OCI-LY7 (cell line): Measurements from ENCODE around the gene INSYN2B. TPM values are rescaled to one million over a fixed set of nuclear protein-coding genes. Genes with fewer than 3 reads are reported as not detected.

Source experiments
- BruUV-seq: library from RNA; stranded (reverse); fragments of 400-500 nt; replicated peaks from 2 replicates; lab custom pipeline; 2021; lab: Mats Ljungman, UMichigan
- CTCF ChIA-PET: fragments of 300-600 bp; sonication (Branson Sonifier 250); formaldehyde crosslinking; loops from one replicate; lab custom pipeline; 2022; ENCODE audit warnings: antibody characterized with exemption; ENCODE audit not compliant: unreplicated experiment; lab: Charles Lee
- POLR2A ChIA-PET: fragments of 300-600 bp; sonication (Branson Sonifier 250); formaldehyde crosslinking; loops from one replicate; lab custom pipeline; 2022; ENCODE audit warnings: antibody characterized with exemption; lab: Charles Lee
- DNase-seq: peaks from one replicate; pipeline ENCODE4 v3.0.0-alpha.2; 2015; ENCODE audit warnings: low spot score
- H2AFZ ChIP-seq: fragments of 200-600 bp; sonication (generic), shearing (Covaris generic); 2 replicates; pipeline ENCODE4 v1.6.1; 2014; ENCODE audit warnings: mild to moderate bottlenecking, antibody characterized with exemption, low read length, moderate library complexity
- H3K27ac ChIP-seq: fragments of 200-600 bp; sonication (generic); 2 replicates; pipeline ENCODE4 v1.5.1; 2014; ENCODE audit warnings: mixed run types, low read depth, mild to moderate bottlenecking, moderate library complexity, low read length, inconsistent platforms; ENCODE audit not compliant: poor library complexity, severe bottlenecking
- H3K36me3 ChIP-seq: fragments of 200-600 bp; sonication (generic); 2 replicates; pipeline ENCODE4 v1.6.1; 2014; ENCODE audit warnings: mild to moderate bottlenecking, antibody characterized with exemption, low read length, moderate library complexity, mixed read lengths; ENCODE audit not compliant: insufficient read depth
- H3K4me1 ChIP-seq: fragments of 200-600 bp; sonication (generic); 2 replicates; pipeline ENCODE4 v1.5.1; 2014; ENCODE audit warnings: mild to moderate bottlenecking, low read length; ENCODE audit not compliant: insufficient read depth, poor library complexity, severe bottlenecking
- H3K4me2 ChIP-seq: fragments of 200-600 bp; sonication (generic); 2 replicates; pipeline ENCODE4 v1.6.1; 2014; ENCODE audit warnings: mild to moderate bottlenecking, low read length
- H3K4me3 ChIP-seq: fragments of 200-600 bp; sonication (generic); 2 replicates; pipeline ENCODE4 v1.5.1; 2014; ENCODE audit warnings: mild to moderate bottlenecking, low read depth, low read length; ENCODE audit not compliant: poor library complexity, severe bottlenecking
- H3K79me2 ChIP-seq: fragments of 200-600 bp; sonication (generic); 2 replicates; pipeline ENCODE4 v1.6.1; 2016; ENCODE audit warnings: low read depth, mild to moderate bottlenecking, low read length, moderate library complexity, mixed read lengths; ENCODE audit not compliant: insufficient read depth
- H3K9me2 ChIP-seq: fragments of 200-600 bp; sonication (generic); 2 replicates; pipeline ENCODE4 v1.6.1; 2016; ENCODE audit warnings: mild to moderate bottlenecking, low read length, mixed read lengths; ENCODE audit not compliant: insufficient read depth
- H3K9me3 ChIP-seq: fragments of 200-600 bp; sonication (generic); 2 replicates; pipeline ENCODE4 v1.6.1; 2014; ENCODE audit warnings: mild to moderate bottlenecking, mixed run types, low read length, mixed read lengths
- H4K20me1 ChIP-seq: fragments of 200-600 bp; sonication (generic); 2 replicates; pipeline ENCODE4 v1.6.1; 2014; ENCODE audit warnings: mild to moderate bottlenecking, antibody characterized with exemption, low read length, moderate library complexity, mixed read lengths; ENCODE audit not compliant: insufficient read depth
- EZH2phosphoT487 ChIP-seq: fragments of 200-600 bp; sonication (generic); IDR thresholded peaks from 2 replicates; pipeline ENCODE4 v1.6.1; 2018; ENCODE audit warnings: low read depth, borderline replicate concordance, mild to moderate bottlenecking, mixed run types, antibody characterized with exemption, low read length, moderate library complexity, mixed read lengths
- intact Hi-C: fragments of 100-400 bp; cut with micrococcal nuclease; formaldehyde crosslinking; loops from one replicate; pipeline ENCODE4 v1.10.0; 2022; ENCODE audit not compliant: unreplicated experiment
- total RNA-seq, 2 experiments: library from RNA; depleted of rRNA in 1 of 2; stranded (reverse); fragments of >200 nt in 1 of 2; shearing (Covaris generic) in 1 of 2; gene quantifications; 2 replicates each; pipeline ENCODE4 v1.2.3, GENCODE V29; 2014 to 2022
- TF ChIP-seq, protein P1 (sequence below): fragments of 200-600 bp; sonication (generic); conservative IDR thresholded peaks from 2 replicates; pipeline ENCODE4 v1.5.1; 2014; ENCODE audit warnings: mild to moderate bottlenecking, antibody characterized with exemption, low read length, moderate library complexity, mixed read lengths

The INSYN2B gene
- total RNA-seq, 2 experiments from 2014 or later, result not detected

DNA sequence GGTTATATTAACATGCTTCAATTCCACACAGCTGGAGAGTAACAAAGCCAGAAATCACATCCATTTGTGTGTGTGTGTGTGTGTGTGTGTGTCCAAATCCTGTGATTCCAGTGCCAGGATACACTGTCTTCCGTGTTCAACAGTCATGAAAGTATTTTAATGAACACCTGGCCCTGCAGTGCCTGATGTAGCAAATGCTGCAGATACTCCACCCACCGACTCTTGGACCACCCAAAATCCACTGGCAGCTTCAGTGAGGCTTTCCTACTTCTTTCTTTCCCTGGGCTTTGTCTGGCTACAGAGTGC, 13.1 kb upstream of the INSYN2B start:
- Histone ChIP-seq H3K27ac (no peak overlapping the region), H3K79me2 (no peaks in the 10 kb centered on the region), H3K9me2 (no peaks in the 10 kb centered on the region), H3K4me3 (no peak overlapping the region), H2AFZ (no peak overlapping the region), H3K4me1 (peaks cover 3% of the 10 kb centered on the region), H4K20me1 (no peaks in the 10 kb centered on the region), H3K9me3 (no peaks in the 10 kb centered on the region), H3K4me2 (no peak overlapping the region), H3K36me3 (peaks cover 74% of the 10 kb centered on the region)
- no TSS peak for BruUV-seq
- CTCF ChIA-PET, result no interaction called here
- DNase-seq, result no peak
- TF ChIP-seq, protein P1, sequence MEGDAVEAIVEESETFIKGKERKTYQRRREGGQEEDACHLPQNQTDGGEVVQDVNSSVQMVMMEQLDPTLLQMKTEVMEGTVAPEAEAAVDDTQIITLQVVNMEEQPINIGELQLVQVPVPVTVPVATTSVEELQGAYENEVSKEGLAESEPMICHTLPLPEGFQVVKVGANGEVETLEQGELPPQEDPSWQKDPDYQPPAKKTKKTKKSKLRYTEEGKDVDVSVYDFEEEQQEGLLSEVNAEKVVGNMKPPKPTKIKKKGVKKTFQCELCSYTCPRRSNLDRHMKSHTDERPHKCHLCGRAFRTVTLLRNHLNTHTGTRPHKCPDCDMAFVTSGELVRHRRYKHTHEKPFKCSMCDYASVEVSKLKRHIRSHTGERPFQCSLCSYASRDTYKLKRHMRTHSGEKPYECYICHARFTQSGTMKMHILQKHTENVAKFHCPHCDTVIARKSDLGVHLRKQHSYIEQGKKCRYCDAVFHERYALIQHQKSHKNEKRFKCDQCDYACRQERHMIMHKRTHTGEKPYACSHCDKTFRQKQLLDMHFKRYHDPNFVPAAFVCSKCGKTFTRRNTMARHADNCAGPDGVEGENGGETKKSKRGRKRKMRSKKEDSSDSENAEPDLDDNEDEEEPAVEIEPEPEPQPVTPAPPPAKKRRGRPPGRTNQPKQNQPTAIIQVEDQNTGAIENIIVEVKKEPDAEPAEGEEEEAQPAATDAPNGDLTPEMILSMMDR, result no peak
- no peak for TF ChIP-seq EZH2phosphoT487
- intact Hi-C loops, result no loop called here
- POLR2A ChIA-PET, result no interaction called here

- no peak overlapping the region for H3K27ac ChIP-seq
Measured at GRCh38 chr5:169992789-169993484, 12.6 kb upstream of the INSYN2B start.

More at GRCh38 chr5:169992789-169993484, 12.6 kb upstream of the INSYN2B start:
- POLR2A ChIA-PET, result no interaction called here
- Histone ChIP-seq H3K4me3 (no peak overlapping the region), H3K9me3 (no peaks in the 10 kb centered on the region), H3K79me2 (no peaks in the 10 kb centered on the region), H3K9me2 (no peaks in the 10 kb centered on the region), H3K4me1 (peaks cover 3% of the 10 kb centered on the region), H3K4me2 (no peak overlapping the region), H2AFZ (no peak overlapping the region), H4K20me1 (no peaks in the 10 kb centered on the region), H3K36me3 (peaks cover 71% of the 10 kb centered on the region)
- BruUV-seq, result no TSS peak
- TF ChIP-seq EZH2phosphoT487, result no peak
- TF ChIP-seq, protein P1, result no peak
- CTCF ChIA-PET, result no interaction called here
- DNase-seq, result no peak
- intact Hi-C loops, result no loop called here
